Measurements from ENCODE around the gene ZNF143.
"Not testable (repeated sequence)": the region's sequence is repeated elsewhere in the genome, so short reads cannot be mapped to it uniquely, and the experiment has no call there.

Gene ZNF143

GRCh38 chr11:9460322-9461062 lies at the start of gene ZNF143:
Gene ZNF143, plus strand, starts transcription at chr11:9461012. Its CDS starts 10,297 bp downstream, at chr11:9471309.
- peak within 1 kb of the TSS; percentile 90 for H3K4me3 ChIP-seq (ENCODE audit: low read depth, low read length)
- TF ChIP-seq, protein P1, sequence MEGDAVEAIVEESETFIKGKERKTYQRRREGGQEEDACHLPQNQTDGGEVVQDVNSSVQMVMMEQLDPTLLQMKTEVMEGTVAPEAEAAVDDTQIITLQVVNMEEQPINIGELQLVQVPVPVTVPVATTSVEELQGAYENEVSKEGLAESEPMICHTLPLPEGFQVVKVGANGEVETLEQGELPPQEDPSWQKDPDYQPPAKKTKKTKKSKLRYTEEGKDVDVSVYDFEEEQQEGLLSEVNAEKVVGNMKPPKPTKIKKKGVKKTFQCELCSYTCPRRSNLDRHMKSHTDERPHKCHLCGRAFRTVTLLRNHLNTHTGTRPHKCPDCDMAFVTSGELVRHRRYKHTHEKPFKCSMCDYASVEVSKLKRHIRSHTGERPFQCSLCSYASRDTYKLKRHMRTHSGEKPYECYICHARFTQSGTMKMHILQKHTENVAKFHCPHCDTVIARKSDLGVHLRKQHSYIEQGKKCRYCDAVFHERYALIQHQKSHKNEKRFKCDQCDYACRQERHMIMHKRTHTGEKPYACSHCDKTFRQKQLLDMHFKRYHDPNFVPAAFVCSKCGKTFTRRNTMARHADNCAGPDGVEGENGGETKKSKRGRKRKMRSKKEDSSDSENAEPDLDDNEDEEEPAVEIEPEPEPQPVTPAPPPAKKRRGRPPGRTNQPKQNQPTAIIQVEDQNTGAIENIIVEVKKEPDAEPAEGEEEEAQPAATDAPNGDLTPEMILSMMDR (IDR thresholded peaks at IDR 0.05; ENCODE audit: low read depth, low read length): no peak
- DNase-seq (ENCODE audit: low read depth, low spot score): peak; percentile 100

DNA sequence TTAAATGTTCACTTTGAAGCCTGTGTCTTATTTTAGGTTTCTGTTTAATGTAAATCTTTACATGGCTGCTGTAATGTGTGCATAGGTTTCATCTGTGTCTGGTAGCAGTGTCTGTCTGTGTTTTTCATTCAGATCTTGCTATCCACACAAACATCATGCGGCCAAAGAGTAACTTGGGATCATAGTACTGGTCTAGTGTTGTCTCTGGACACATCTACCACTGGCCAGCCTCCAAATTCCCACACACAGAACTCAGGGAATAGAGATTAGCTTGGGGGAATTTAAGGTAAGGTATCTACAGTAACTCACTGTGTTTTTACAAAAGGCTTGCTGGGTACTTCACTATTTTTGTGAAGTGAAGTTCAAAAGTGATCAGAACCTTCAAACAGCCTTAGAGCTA lies 32.1 kb upstream of the ZNF143 start:
- TF ChIP-seq, protein P1 (IDR thresholded peaks at IDR 0.05; ENCODE audit: low read depth, low read length): no peak
- in situ Hi-C loops (cut with HindIII; ENCODE audit: low sequenced_read_pairs): no loop called here
- H3K4me3 ChIP-seq (ENCODE audit: low read depth, low read length): no peak overlapping the region
- DNase-seq (ENCODE audit: low read depth, low spot score): no peak

More at GRCh38 chr11:9460322-9461062, at the start of gene ZNF143:
- in situ Hi-C loops (cut with HindIII; ENCODE audit: low sequenced_read_pairs): no loop called here

DNA sequence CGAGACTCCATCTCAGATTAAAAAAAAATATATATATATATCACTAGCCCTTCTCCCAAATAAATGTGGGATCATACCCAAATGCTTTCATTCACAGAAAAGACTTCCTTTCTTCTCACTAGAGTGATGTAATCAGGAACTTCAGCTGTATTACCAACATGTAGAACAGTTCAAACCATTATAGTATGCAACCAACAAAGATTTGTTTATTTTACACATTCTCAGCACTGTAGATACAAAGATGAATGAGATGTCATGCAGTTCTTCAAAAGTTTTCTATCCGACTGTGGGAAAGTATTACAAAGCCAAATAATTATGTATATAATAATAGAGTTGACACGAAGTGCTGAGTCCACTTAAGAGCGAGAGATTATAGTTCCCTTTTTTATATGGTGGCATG lies 22.2 kb upstream of the ZNF143 start:
- no peak overlapping the region for H3K4me3 ChIP-seq (ENCODE audit: low read depth, low read length)
- TF ChIP-seq, protein P1 (IDR thresholded peaks at IDR 0.05; ENCODE audit: low read depth, low read length): no peak
- in situ Hi-C loops (cut with HindIII; ENCODE audit: low sequenced_read_pairs): no loop called here
- DNase-seq (ENCODE audit: low read depth, low spot score): no peak

DNA sequence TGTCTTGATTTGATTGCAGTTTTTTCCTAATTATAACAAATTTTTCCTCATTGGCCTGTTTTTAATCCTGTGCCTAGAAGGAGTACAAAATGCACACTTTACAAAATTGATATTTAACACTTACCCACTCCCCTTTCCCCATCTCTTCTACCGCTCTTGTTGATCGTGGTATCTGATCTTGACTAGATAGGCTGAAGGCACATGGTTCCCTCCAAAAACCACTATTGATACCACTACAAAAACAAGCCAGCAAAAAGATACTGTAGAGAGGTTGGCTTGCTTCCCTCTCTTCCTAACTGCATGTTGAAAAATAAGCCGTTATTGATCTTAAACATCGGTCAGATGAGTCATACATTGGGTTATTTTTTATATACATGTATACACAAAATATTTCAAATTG lies 14.6 kb upstream of the ZNF143 start:
- no peak overlapping the region for H3K4me3 ChIP-seq (ENCODE audit: low read depth, low read length)
- no peak for DNase-seq (ENCODE audit: low read depth, low spot score)
- in situ Hi-C loops (cut with HindIII; ENCODE audit: low sequenced_read_pairs): no loop called here
- TF ChIP-seq, protein P1 (IDR thresholded peaks at IDR 0.05; ENCODE audit: low read depth, low read length): no peak

GRCh38 chr11:9448576-9449352 lies 12.0 kb upstream of the ZNF143 start:
- TF ChIP-seq, protein P1 (IDR thresholded peaks at IDR 0.05; ENCODE audit: low read depth, low read length): no peak
- H3K4me3 ChIP-seq (ENCODE audit: low read depth, low read length): no peak overlapping the region
- in situ Hi-C loops (cut with HindIII; ENCODE audit: low sequenced_read_pairs): no loop called here
- DNase-seq (ENCODE audit: low read depth, low spot score): no peak

DNA sequence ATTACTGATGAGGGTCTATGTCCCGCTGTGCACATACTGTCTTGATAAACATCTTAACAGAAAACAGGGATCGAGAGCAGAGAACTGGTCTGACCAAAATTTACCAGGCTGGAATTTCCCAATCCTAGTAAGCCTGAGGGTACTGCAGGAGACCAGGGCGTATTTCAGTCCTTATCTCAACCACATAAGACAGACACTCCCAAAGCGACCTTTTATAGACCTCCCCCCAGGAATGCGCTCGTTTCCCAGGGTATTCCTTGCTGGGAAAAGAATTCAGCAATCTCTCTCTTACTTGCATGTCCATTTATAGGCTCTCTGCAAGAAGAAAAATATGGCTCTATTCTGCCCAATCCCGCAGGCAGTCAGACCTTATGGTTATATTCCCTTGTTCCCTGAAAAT lies 8.8 kb upstream of the ZNF143 start:
- in situ Hi-C loops (cut with HindIII; ENCODE audit: low sequenced_read_pairs); H3K4me3 ChIP-seq (ENCODE audit: low read depth, low read length); DNase-seq (ENCODE audit: low read depth, low spot score): not testable (repeated sequence)

GRCh38 chr11:9455722-9456121 lies 5.1 kb upstream of the ZNF143 start:
- no peak overlapping the region for H3K4me3 ChIP-seq (ENCODE audit: low read depth, low read length)
- no peak for DNase-seq (ENCODE audit: low read depth, low spot score)
- TF ChIP-seq, protein P1 (IDR thresholded peaks at IDR 0.05; ENCODE audit: low read depth, low read length): no peak
- in situ Hi-C loops (cut with HindIII; ENCODE audit: low sequenced_read_pairs): no loop called here

Data from astrocyte of the spinal cord (primary cell).